Keratinocyte (primary cell): ENCODE measurements around the gene HIPK4.

ENCODE experiments used
- EZH2 ChIP-seq: IDR thresholded peaks from one replicate; pipeline ENCODE4 v1.6.1; 2012; ENCODE audit warnings: inconsistent platforms, mild to moderate bottlenecking, low read length, moderate library complexity
- TF ChIP-seq, protein P1 (sequence below), 3 experiments: IDR thresholded peaks in 1 of 3; conservative IDR thresholded peaks in 1 of 3; optimal IDR thresholded peaks in 1 of 3; 2 replicates in 2 of 3; 3 replicates in 1 of 3; pipeline versions ENCODE3 to v1.5.1; 2011; ENCODE audit warnings: low read length in 3 of 3, mild to moderate bottlenecking in 3 of 3, moderate library complexity in 2 of 3, control low read depth in 1 of 3, inconsistent platforms in 1 of 3; ENCODE audit not compliant: insufficient read depth in 2 of 3; ENCODE audit errors: extremely low read depth in 1 of 3

- TF ChIP-seq, protein P1, sequence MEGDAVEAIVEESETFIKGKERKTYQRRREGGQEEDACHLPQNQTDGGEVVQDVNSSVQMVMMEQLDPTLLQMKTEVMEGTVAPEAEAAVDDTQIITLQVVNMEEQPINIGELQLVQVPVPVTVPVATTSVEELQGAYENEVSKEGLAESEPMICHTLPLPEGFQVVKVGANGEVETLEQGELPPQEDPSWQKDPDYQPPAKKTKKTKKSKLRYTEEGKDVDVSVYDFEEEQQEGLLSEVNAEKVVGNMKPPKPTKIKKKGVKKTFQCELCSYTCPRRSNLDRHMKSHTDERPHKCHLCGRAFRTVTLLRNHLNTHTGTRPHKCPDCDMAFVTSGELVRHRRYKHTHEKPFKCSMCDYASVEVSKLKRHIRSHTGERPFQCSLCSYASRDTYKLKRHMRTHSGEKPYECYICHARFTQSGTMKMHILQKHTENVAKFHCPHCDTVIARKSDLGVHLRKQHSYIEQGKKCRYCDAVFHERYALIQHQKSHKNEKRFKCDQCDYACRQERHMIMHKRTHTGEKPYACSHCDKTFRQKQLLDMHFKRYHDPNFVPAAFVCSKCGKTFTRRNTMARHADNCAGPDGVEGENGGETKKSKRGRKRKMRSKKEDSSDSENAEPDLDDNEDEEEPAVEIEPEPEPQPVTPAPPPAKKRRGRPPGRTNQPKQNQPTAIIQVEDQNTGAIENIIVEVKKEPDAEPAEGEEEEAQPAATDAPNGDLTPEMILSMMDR (optimal IDR thresholded peaks at IDR 0.05 in 1 of 3, IDR thresholded peaks at IDR 0.05 in 1 of 3, conservative IDR thresholded peaks at IDR 0.05 in 1 of 3; ENCODE audit: extremely low read depth in 1 of 3, insufficient read depth in 2 of 3, low read length in 3 of 3) = no peak
- no peak for TF ChIP-seq EZH2
These were observed 27.1 kb upstream of the HIPK4 start for GRCh38 chr19:40416918-40417642.
